NCI-H82 (cell line): ENCODE results near the gene ASMTL.
"Not testable (repeated sequence)": the region's sequence is repeated elsewhere in the genome, so short reads cannot be mapped to it uniquely, and the experiment has no call there.

Source experiments
- DNase-seq: peaks from one replicate; lab custom pipeline; 2025; lab: John Stamatoyannopoulos, UW

ASMTL gene

DNA sequence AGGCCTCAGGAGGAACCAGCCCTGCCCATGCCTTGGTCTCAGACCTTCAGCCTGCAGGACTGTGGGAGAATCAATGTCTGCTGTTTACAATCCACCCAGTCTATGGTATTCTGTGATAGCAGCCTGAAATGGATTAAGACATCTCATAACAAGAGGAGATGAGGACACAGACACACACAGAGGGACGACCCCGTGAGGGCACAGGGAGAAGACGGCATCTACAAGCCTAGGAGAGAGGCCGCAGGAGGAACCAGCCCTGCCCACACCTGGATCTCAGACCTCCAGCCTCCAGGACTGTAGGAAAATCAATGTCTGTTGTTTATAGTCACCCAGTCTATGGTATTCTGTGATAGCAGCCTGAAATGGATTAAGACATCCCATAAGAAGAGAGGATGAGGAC lies 64.1 kb downstream of the ASMTL start:
- DNase-seq = no peak

- DNase-seq = no peak
Measured at GRCh38 chrX:1387141-1387776, 65.5 kb downstream of the ASMTL start.

GRCh38 chrX:1386338-1387127 lies 66.2 kb downstream of the ASMTL start:
- DNase-seq = no peak

DNA sequence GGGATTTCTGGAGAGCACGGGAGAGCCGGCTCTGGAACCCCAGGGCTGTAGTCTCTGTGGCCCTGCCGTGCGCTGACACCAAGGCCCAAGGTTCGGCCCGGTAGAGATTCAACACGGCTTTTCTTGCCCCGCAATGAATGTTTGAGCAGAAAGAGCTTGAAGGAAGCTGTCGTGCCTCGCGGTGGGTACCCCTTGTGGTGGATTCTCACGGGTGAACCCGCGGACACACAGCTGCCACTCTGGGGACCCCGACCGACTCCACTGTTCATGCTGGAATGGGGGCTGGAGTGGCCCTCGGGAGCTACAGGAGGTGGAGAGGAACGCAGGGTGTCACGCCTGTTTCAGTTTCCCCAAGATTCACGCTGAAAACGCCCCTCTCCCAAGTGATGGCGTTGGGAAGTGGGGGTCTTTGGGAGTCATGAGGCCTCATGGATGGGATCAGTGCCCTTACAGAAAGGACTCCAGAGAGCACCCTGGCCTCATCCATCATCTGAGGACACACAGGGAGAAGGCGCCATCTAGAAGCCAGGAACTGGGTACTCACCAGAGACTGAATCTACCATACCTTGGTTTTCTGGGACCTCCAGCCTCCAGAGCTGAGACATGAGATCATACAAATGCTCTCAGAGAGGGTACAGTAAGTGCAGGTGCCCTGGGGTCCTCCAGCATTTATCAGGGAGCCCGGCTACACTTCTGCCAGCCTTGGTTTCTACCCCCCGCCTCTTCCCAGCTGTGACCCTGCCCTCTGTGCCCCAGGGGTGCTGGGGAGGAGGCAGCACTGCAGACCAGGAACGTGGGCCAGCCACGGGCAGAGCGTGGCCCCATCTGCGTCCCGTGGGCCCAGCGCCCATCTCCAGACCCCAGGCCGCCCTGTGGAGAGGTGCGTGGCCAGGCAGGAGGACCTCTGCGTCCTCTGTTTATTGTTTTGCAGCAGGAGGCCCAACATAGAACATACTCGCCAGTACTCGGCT lies 67.2 kb downstream of the ASMTL start:
- DNase-seq = no peak

GRCh38 chrX:1384658-1385252 lies 68.0 kb downstream of the ASMTL start:
- no peak for DNase-seq

DNA sequence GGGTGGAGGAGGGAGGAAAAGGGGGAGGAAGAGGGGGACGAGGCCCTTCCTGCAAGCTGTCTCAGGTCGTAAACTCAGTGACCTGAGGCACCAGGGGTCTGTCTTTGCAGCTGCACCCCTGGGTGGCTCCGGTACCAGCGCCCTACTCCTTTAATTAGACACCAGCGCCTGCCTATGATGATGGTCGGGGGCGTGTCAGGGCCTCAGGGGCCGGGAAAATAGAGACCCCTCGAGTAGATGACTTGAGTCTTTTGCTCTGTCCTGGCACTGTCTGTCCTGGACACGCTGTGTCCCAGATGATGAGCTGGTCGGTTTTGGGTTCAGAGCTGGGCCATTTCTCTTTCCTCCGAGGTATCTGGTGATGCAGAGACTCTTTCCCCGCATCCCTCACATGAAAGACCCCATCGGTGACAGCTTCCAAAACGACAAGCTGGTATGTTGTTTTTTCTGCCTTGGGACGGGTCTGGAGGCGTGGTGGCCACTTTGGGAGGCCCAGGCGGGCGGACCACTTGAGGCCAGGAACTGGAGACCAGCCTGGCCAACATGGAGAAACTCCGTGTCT lies 72.0 kb downstream of the ASMTL start:
- DNase-seq = no peak

DNA sequence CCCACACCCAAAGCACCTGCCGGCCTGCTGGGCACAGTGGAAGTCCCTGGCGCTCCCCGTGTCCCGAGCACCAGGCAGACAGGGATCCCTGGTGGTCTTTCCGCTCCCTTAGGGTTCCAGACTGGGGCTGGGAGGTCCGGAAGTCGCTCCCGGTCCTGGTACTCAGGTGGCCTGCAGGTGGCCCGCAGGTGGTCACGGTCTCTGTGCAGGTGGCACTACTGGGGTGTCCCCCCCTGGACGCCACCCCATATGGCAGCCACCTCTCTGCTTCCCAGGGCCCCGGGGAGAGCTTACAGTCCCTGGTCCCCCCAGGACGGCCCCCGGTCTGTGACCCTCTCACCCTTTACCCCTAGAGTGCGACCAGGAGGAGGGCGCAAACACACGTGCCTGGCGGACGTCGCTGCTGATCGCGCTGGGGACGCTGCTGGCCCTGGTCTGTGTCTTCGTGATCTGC lies 74.4 kb downstream of the ASMTL start:
- DNase-seq = no peak

DNA sequence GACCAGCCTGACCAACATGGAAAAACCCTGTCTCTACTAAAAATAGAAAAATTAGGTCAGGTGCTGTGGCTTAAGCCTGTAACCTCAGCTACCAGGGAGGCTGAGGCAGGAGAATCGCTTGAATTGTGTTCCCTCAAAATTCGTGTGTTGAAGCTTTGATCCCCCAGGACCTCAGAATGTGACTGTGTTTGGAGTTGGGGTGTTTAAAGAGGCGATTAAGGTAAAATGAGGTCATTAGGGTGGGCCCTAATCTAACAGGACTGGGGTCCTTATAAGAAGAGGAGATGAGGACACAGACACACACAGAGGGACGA lies 84.4 kb downstream of the ASMTL start:
- no peak for DNase-seq

- not testable (repeated sequence) for DNase-seq
Measured at GRCh38 chrX:1366363-1366762, 86.3 kb downstream of the ASMTL start.

GRCh38 chrX:1361910-1362309 lies 90.8 kb downstream of the ASMTL start:
- no peak for DNase-seq

GRCh38 chrX:1361275-1361674 lies 91.4 kb downstream of the ASMTL start:
- DNase-seq = no peak

- no peak for DNase-seq
Measured at GRCh38 chrX:1360171-1360570, 92.5 kb downstream of the ASMTL start.

DNA sequence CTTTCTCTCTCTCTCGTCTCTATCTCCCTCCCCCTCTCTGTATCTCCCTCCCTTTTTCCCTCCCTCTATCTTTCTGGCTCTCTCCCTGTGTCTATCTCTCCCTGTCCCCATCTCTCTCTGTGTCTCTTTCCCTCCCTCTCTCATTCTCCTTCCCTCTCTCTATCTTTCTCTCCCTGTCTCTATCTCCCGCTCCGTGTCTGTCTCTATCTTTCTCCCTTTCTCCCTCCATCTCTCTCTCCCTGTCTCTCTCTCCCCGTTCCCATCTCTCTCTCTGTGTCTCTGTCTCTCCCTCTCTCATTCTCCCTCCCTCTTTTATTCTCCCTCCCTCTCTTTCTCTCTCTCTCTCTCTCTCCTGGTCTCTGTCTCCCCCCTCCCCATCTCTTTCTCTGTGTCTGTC lies 93.2 kb downstream of the ASMTL start:
- no peak for DNase-seq

GRCh38 chrX:1358793-1359476 lies 93.8 kb downstream of the ASMTL start:
- DNase-seq = no peak

GRCh38 chrX:1357993-1358392 lies 94.7 kb downstream of the ASMTL start:
- DNase-seq = no peak

DNA sequence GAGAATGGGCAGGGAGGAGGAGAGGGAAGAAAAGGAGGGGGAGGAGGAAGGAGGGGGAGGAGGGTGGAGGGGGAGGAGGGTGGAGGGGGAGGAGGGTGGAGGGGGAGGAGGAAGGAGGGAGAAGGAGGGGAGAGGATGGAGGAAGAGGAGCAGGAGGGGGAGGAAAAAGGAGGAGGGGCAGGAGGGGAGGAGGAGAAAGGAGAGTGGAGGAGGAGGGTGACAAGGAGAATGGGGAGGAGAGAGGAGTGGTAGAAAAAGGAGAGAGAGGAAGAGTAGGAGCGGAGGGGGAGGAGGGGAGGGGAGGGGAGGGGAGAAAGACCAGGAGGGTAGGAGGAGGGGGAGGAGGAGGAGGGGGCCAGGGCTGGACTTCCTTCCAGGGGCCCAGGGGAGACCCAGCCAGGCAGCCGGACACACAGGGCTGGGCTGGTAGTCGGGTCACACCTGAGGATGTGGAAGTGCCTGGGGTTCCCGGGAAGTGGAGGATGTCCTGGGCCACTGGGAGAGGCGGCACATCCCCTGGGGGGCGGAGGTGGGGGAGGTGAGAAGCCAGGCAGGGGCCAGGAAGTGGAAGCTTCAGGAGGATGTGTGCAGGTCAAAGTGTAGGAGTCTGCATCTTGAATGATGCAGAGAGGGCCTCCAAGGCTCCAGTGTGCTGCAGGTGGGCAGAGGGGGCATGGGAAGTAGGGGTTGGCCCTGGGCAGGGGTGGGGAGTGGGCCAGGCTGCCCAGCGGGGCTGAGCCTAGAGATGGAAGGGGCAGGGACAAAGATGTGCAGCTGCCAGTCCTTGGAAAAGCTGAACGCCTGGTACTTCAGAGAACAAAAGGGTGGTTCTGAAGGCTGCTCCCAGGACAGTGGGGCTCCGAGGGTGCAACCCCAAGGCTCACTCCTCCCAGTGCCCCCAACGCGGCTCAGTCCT lies 97.3 kb downstream of the ASMTL start:
- DNase-seq = no peak

DNA sequence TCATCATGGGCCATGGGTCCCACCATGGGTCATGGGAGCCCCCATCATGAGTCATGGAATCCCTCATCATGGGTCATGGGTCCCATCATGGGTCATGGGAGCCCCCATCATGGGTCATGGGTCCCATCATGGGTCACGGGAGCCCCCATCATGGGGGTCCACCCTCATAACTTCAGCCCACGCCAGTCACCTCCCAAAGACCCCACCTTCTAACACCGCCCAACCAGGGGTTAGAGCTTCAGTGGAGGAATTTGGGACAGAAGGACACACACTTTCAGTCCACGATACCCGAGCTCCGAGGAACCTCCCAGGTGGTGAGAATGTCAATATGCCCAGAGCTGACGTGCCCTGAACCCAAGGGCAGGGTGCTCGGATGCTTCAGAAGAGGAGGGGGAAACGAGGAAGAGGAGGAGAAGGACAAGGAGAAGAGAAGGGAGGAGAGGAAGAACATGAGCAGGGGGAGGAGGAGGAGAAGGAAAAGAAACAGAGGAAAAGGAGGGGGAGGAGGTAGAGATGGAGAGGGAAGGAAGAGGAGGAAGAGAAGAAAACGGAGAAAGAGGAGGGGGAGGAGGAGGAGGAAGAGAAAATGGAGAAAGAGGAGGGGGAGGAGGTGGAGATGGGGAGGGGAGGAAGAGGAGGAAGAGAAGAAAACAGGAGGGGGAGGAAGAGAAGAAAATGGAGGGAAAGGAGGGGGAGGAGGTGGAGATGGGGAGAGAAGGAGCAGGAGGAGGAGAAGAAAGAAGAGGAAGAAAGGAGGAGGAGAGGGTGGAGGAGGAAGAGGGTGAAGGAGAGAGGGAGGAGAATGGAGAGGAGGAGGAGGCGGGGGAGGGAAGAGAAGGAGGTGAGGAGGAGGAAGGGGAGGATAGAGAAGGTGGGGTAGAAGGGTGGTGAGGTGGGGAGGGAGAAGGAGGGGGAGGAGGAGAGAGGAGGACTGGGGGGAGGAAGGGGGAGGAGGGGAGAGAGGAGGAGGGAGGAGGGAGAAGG lies 98.4 kb downstream of the ASMTL start:
- no peak for DNase-seq
